Measurements from ENCODE around the gene BIN1.
"Not testable (repeated sequence)": the region's sequence is repeated elsewhere in the genome, so short reads cannot be mapped to it uniquely, and the experiment has no call there.

The BIN1 gene

DNA sequence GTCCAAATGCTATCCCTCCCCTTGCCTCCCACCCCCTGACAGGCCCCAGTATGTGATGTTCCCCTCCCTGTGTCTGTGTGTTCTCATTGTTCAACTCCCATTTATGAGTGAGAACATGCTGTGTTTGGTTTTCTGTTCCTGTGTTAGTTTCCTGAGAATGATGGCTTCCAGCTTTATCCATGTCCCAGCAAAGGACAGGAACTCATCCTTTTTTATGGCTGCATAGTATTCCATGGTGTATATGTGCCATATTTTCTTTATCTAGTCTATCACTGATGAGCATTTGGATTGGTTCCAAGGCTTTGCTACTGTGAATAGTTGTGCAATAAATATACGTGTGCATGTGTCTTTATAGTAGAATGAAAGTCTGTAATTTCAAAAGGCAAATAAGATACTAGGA lies 78.2 kb downstream of the BIN1 start:
- DNase-seq (ENCODE audit: low read depth in 3 of 3, low spot score in 1 of 3), result not testable (repeated sequence)

DNA sequence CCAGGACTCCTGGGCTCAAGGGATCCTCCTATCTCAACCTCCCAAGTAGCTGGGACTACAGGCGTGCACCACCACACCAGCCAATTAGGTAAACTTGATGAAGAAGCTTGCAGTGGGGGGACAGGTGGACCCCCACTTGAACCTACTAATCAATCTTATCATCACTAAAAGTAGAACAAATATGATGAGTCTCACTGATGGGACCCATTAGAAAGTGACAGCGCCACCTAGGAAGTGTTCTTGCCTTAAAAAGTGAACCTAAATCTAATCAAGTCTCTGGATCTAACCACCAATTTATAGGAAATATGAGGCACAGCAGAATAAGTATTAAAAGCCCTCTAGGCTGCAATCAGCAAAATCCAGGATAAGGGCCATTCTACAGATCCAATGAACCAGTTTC lies 79.2 kb downstream of the BIN1 start:
- no peak for DNase-seq (ENCODE audit: low read depth in 3 of 3, low spot score in 1 of 3)

DNA sequence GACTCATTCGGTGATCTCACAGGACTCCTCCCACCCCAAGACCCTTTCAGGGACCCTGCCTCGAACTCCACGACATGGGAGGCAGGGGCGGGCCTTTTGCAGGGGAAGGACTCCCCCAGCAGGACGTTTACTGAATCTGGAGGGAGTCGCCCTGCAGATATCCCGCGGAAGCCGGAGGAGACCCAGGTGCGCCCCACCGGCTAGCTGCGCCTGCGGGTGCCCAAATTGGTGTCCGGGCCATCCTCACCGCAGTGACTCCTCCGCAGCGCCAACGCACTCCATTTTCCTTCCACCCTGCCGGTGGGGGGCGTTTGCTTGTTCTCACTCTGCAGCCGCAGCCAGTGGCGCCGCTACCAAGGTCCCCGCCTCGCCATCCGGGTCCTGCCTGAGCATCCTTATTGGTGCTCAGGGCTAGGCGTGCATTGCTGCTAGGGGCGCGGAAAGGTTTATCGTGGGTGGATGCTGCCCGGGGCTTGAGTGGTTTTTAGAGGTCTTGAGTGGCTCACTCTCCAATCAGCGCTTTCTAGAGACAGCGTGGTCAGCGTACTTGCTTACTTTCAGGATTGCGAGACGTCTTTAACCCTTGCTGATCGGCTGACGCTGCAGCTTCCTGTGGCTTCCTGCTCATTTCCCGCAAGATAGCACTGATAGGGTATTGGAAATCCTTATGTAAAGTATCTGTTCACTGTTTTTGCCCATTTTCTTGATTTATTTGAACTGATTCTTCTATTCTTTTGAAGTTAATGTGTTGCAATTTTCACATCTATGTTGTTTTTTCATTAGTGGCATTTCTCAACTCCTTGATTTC lies 81.4 kb downstream of the BIN1 start:
- DNase-seq (ENCODE audit: low read depth in 3 of 3, low spot score in 1 of 3), result peak in 2 of 3 donors; percentile 35 to 42

- no peak for DNase-seq (ENCODE audit: low read depth in 3 of 3, low spot score in 1 of 3)
These were observed 82.1 kb downstream of the BIN1 start for GRCh38 chr2:127024769-127025358.

DNA sequence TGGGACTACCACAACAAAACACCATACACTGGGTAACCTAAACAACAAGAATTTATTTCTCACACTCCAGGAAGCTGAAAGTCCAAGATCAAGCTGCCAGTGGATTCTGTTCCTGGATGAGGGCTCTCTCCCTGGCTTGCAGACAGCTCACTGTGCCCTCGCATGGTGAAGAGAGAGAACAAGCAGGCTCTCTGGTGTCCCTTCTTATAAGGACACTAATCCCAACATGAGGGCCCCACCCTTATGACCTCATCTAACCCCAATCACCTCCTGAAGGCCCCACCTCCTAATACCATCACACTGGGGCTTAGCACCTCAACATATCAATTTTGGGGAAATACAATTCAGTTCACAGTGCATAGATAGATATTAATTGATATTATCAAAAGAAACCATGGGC lies 83.5 kb downstream of the BIN1 start:
- no peak for DNase-seq (ENCODE audit: low read depth in 3 of 3, low spot score in 1 of 3)

- no peak for DNase-seq (ENCODE audit: low read depth in 3 of 3, low spot score in 1 of 3)
These were observed 84.1 kb downstream of the BIN1 start for GRCh38 chr2:127022817-127023216.

GRCh38 chr2:127020536-127020935 lies 86.4 kb downstream of the BIN1 start:
- no peak for DNase-seq (ENCODE audit: low read depth in 3 of 3, low spot score in 1 of 3)

GRCh38 chr2:127017548-127017947 lies 89.4 kb downstream of the BIN1 start:
- no peak for DNase-seq (ENCODE audit: low read depth in 3 of 3, low spot score in 1 of 3)

DNA sequence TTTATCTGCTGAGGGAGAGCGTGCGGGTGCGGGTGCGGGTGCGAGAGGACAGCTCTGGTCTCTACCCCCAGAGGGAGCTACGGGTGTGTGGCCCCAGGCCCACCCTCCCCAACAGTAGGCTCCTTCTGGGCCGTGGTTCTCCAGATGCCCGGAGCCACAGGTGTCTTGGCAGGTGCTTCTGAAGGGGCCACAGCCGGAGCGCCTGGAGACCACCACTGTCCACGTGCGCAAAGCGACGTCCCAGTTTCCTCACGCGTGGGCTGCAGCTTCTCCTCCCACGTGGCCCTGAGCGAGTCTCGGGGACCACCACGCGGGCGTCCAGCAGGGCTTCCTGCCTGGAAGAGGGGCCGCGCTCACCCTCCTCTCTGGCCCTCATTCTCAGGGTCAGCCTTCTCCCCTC lies 90.6 kb downstream of the BIN1 start:
- DNase-seq (ENCODE audit: low read depth in 3 of 3, low spot score in 1 of 3), result no peak

DNA sequence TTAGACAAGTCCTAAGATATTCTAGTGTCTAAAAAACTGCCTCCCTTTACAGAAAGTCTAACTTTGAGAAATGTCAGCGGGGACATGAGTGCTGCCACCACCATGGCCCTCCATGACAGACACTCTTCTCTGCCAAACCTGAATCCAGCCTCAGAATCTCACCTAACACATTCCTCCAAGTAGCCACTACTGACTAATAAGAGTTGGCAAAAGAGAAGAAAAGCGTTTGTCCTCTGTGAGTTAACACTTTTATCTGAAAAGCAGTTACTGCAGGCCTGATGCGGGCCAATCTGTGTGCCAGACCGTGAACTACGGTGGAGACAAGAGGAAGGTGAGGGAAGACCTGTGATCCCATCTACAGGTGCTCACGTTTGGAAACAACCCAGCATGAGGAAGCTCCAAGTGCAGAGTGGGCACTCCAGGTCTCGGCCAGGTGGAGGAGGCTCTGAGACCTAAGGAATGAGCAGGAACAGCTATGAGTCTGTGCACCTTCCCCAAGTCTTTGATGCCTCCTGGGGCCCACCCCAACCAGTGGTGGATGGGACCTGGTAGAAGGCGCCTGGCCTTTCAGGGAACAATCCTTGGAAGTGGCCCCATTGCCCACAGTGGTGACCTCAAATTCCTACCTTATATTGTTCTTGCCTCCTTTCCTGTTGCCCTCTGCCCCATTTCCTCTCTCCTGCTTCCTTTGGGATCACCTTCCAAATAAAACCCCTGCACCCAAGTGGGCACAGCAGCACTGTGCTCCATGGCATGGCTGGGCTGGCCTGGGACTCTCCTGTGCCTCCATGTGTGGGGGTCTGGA lies 91.6 kb downstream of the BIN1 start:
- no peak for DNase-seq (ENCODE audit: low read depth in 3 of 3, low spot score in 1 of 3)

DNA sequence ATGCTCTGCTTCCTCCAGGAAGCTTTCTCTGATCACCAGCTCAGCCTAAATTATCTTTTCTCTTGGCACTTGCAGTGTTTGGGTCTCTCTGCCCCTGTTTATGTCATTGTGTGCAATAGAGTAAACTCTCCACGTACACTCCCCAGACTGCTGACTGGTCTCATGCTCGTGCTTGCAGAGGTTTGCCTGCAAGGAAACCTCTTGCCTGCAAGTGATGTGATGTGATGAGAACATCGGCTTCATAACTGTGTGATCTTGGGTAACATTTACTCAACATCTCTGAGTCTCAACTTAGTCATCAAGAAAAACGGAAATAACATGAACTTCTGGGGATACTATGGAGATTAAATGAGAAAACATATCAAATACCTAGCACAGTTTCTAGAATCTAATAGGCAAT lies 92.3 kb downstream of the BIN1 start:
- no peak for DNase-seq (ENCODE audit: low read depth in 3 of 3, low spot score in 1 of 3)

GRCh38 chr2:127014224-127014623 lies 92.7 kb downstream of the BIN1 start:
- DNase-seq (ENCODE audit: low read depth in 3 of 3, low spot score in 1 of 3), result no peak

- DNase-seq (ENCODE audit: low read depth in 3 of 3, low spot score in 1 of 3), result no peak
These were observed 94.1 kb downstream of the BIN1 start for GRCh38 chr2:127012868-127013267.

- DNase-seq (ENCODE audit: low read depth in 3 of 3, low spot score in 1 of 3), result no peak
These were observed 94.7 kb downstream of the BIN1 start for GRCh38 chr2:127012215-127012614.

DNA sequence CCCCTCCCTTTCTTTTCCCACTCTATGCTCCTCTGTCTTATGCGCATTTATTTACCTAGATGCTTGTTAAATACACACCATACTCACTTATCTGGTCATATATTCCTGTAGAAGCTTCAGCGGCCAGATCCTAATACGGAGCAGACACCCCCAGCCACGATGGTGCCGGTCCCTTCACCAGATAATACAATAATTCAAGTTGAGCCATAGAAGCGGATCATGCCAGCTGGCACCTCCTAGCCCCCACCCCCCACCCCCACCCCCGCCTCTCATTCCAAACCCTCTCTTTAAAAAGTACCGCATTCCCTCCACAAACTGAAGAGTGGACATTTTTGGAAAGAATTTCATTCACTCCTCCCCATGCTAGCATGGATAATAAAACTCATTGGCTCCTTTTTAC lies 95.2 kb downstream of the BIN1 start:
- no peak for DNase-seq (ENCODE audit: low read depth in 3 of 3, low spot score in 1 of 3)

DNA sequence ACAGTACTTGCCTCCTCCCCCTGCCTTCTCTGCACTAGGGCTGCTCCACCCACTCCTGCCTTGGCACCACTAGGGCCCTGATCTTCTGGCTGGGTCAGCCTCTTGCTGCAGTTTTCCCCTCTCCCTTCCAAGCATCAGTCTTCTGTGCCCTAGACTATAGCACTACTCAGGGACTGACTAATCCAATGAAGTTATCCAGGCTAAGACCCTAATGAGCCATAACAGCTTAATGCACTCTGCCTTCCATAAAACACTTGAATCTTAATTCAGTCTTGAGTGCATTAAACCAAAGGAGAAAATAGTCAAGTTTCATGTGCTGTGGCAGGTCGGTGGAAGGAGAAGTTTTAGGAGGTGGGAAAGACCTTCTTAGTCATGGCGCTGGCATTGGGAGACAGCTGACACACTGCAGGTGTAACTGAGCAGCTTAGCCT lies 95.7 kb downstream of the BIN1 start:
- DNase-seq (ENCODE audit: low read depth in 3 of 3, low spot score in 1 of 3), result no peak

GRCh38 chr2:127008265-127009015 lies 98.5 kb downstream of the BIN1 start:
- DNase-seq (ENCODE audit: low read depth in 3 of 3, low spot score in 1 of 3), result no peak

GRCh38 chr2:127007652-127008051 lies 99.3 kb downstream of the BIN1 start:
- no peak for DNase-seq (ENCODE audit: low read depth in 3 of 3, low spot score in 1 of 3)

DNA sequence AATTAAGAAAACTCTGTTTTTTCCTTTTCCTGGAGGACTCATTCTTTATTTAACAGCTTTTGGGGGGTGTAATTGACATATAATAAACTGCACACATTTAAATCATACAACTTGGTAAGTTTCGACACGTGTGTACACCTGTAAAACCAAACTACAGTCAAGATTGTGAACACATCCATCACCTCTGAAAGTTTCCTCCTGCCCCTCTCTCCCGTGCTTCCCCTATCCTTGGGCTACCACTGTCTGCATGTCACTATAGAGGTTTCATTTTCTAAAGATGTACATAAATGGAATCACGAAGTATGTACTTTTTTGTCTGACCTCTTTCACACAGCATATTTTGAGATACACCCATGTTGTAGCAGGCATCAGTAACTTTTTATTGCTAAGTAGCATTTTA lies 100.0 kb downstream of the BIN1 start:
- no peak for DNase-seq (ENCODE audit: low read depth in 3 of 3, low spot score in 1 of 3)

DNA sequence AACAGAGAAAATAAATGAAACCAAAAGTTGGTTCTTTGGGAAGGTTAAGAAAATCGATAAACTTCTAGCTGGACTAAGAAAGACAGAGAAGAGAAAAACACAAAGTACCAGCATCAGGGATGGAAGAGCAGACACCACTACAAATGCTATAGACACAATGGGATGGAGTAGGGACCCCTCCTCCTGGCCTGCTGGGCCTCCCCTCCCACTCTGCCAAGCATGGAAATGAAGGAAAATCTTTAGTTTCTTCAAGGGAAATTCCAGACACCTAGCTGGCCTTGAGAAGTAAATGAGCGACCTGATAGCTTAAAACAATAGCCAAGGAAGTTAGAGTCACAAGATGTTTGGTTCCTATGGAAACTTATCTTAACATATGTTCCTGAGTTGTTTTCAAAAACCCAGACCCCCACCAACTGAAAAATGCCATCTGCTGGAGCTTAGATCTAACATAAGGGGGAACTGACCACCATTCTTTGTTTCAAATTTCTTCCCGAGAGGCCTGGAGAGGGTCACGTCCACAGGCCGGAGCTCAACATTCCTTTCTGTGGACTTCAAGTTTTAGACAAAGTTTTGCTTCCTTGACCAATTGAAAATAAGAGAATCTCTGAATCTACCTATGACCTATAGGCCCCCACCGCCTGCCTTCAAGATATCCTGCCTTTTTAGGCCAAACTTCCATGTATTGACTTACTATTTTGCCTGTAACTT lies 101.9 kb downstream of the BIN1 start:
- no peak for DNase-seq (ENCODE audit: low read depth in 3 of 3, low spot score in 1 of 3)

All from stimulated activated CD4-positive, alpha-beta T cell treated with anti-CD3 and anti-CD28 coated beads, TNF-alpha, amount 100 ng/mL, for 1 hour (primary cell).